ENCODE results near the gene E4F1. TPM values are rescaled to one million over a fixed set of nuclear protein-coding genes. Genes with fewer than 3 reads are reported as not detected.

E4F1 gene
- total RNA-seq, 6 donors from 2014 or later: 24.9 to 153 (median 32.9) TPM

DNA sequence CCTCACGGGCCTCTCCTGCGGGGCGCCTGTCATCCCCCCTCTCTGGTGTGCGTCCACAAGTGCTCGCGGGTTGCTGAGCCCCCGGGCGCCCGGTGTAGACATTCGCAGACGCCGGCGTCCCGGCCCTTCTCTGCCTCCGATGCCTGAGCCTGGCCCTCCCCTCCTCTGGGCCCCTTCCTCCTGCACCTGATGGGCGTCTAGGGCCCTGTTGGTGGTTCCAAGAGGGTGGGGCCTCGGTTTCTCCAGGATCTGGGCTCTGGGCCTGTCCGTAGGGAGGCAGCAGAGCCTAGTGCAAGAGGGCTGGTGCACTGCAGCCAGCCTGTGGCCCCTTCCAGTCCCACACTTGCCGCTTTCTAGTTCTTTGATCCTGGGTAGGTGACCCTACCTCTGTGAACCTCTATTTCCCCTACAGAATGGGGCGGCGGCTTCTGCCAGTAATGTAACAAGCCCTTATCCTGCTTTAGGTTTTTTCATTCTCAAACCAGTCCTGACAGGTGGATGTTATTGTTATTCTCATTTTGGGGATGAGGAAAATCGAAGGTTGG is 623 bp downstream of the E4F1 start:
- peak overlapping the region; percentile 33 to 100 (median 80) for H3K4me3 ChIP-seq
- peak in 1 of 2 donors; percentile 77 for DNase-seq
- WGBS, 2 donors: 9 to 15% methylated on average over 8 to 18 of the region's 22 CpGs

DNA sequence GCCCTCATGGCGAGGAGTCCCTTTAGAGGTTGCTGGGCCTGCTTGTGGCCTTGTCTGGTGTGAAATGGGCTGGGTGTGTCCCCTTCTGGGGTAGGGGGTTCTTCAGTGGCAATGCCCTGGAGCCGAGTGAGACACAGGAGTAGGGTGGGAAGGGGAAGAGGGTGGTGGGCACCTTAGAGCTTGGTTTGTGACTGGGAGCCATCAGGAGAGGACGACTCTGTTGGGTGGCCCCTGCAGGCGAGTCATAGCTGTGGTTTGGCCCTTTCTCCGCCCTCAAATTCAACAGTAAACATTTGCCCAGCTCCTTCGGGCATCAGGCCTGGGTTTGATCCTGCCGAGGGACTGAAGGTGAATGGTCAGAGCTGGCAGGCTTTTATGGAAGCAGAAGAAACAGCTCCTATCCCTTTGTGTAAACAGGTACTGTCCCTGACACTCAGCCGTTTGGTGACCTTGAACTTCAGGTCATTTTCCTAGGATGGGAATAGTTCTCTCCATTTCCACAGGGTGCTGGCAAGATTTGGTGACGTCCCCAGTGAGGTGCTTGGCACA is 2.9 kb downstream of the E4F1 start:
- TF ChIP-seq EP300 (IDR thresholded peaks at IDR 0.05): no peak
- TF ChIP-seq POLR2AphosphoS5 (IDR thresholded peaks at IDR 0.05): no peak
- no peak for TF ChIP-seq POLR2A (IDR thresholded peaks at IDR 0.05)
- TF ChIP-seq, protein P1, sequence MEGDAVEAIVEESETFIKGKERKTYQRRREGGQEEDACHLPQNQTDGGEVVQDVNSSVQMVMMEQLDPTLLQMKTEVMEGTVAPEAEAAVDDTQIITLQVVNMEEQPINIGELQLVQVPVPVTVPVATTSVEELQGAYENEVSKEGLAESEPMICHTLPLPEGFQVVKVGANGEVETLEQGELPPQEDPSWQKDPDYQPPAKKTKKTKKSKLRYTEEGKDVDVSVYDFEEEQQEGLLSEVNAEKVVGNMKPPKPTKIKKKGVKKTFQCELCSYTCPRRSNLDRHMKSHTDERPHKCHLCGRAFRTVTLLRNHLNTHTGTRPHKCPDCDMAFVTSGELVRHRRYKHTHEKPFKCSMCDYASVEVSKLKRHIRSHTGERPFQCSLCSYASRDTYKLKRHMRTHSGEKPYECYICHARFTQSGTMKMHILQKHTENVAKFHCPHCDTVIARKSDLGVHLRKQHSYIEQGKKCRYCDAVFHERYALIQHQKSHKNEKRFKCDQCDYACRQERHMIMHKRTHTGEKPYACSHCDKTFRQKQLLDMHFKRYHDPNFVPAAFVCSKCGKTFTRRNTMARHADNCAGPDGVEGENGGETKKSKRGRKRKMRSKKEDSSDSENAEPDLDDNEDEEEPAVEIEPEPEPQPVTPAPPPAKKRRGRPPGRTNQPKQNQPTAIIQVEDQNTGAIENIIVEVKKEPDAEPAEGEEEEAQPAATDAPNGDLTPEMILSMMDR (IDR thresholded peaks at IDR 0.05): no peak
- H3K9me3 ChIP-seq: no peaks in the 10 kb centered on the region
- H3K4me1 ChIP-seq: peaks cover 18 to 38% (median 21%) of the 10 kb centered on the region in 4 donors
- no peaks in the 10 kb centered on the region for H3K27me3 ChIP-seq
- H3K27ac ChIP-seq: no peak overlapping the region
- ATAC-seq (ENCODE audit: low FRiP score in 2 of 2) (no peak), DNase-seq (no peak)
- peaks cover 15 to 42% (median 31%) of the 10 kb centered on the region in 4 donors for H3K36me3 ChIP-seq
- WGBS, 2 donors: 59 to 69% methylated on average over 3 to 9 of the region's 9 CpGs
- H3K4me3 ChIP-seq: no peak overlapping the region

More for the DNA sequence above, 623 bp downstream of the E4F1 start:
- TF ChIP-seq POLR2A (IDR thresholded peaks at IDR 0.05): no peak
- TF ChIP-seq EP300 (IDR thresholded peaks at IDR 0.05): no peak
- no peak for TF ChIP-seq POLR2AphosphoS5 (IDR thresholded peaks at IDR 0.05)
- TF ChIP-seq, protein P1 (IDR thresholded peaks at IDR 0.05): peak in 1 of 6 experiments; percentile 29
- no peaks in the 10 kb centered on the region for H3K27me3 ChIP-seq
- peaks cover 4 to 19% (median 9%) of the 10 kb centered on the region in 4 donors for H3K36me3 ChIP-seq
- H3K27ac ChIP-seq: peak overlapping the region; percentile 75 to 96 (median 90)
- no peaks in the 10 kb centered on the region for H3K9me3 ChIP-seq
- peaks cover 18 to 38% (median 21%) of the 10 kb centered on the region in 4 donors for H3K4me1 ChIP-seq
- ATAC-seq (ENCODE audit: low FRiP score in 2 of 2): peak; percentile 32 to 64

DNA sequence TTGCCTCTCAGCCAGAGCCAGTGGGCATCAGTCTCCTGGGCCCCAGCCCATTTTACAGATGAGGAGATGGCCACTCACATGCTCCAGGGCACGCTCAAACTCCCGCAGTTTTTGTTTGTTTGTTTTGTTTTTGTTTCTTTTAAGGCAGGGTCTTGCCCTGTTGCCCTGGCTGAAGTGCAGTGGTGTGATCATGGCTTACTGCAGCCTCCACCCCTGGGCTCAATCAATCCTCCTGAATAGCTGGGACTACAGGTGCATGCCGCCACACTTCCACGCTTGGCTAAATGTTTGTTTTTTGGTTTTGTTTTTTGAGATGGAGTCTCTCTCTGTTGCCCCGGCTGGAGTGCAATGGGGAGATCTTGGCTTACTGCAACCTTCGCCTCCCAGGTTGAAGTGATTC is 3.5 kb downstream of the E4F1 start:
- ATAC-seq (ENCODE audit: low FRiP score in 2 of 2) (no peak), DNase-seq (no peak)
- 91 to 96% methylated on average over 6 of the region's 6 CpGs for WGBS, 2 donors
- Histone ChIP-seq H3K36me3 (peaks cover 20 to 48% (median 37%) of the 10 kb centered on the region in 4 donors), H3K9me3 (no peaks in the 10 kb centered on the region), H3K4me3 (no peak overlapping the region), H3K4me1 (peaks cover 18 to 38% (median 21%) of the 10 kb centered on the region in 4 donors), H3K27me3 (no peaks in the 10 kb centered on the region), H3K27ac (no peak overlapping the region)
- TF ChIP-seq EP300 (IDR thresholded peaks at IDR 0.05) (no peak), POLR2A (IDR thresholded peaks at IDR 0.05) (no peak), POLR2AphosphoS5 (IDR thresholded peaks at IDR 0.05) (no peak)
- TF ChIP-seq, protein P1 (IDR thresholded peaks at IDR 0.05): no peak

DNA sequence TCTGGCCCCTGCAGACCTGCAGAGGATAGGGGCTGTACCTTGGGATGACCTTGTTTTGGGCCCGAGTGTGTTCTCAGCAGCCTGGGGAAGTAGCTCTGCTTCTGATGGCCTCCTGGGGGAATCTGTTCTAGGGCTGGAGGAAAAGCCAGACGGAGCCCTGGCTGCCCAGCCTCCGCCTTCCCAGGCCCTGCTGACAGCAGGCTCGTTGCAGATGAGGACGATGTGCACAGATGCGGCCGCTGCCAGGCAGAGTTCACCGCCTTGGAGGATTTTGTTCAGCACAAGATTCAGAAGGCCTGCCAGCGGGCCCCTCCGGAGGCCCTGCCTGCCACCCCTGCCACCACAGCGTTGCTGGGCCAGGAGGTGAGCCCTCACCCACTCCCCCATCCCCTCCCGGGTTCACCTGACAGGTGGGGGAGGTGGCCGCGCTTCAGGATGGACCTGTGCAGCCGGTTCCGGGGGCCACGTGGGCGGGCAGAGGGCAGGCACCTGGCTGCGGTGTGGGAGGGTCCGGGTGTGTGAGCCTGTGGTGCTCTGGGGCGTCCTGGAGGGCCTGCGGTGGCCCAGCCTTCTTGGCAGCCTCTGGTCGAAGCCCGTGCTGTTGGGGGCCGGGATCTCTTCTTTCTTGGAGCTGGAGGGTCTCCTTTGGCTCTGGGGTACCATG is 4.9 kb downstream of the E4F1 start:
- H3K4me1 ChIP-seq: peaks cover 14 to 31% (median 21%) of the 10 kb centered on the region in 4 donors
- TF ChIP-seq, protein P1 (IDR thresholded peaks at IDR 0.05): no peak
- TF ChIP-seq EP300 (IDR thresholded peaks at IDR 0.05) (no peak), POLR2AphosphoS5 (IDR thresholded peaks at IDR 0.05) (no peak), POLR2A (IDR thresholded peaks at IDR 0.05) (no peak)
- H3K27ac ChIP-seq: no peak overlapping the region
- H3K36me3 ChIP-seq: peaks cover 31 to 62% (median 50%) of the 10 kb centered on the region in 4 donors
- 93% methylated on average over 22 of the region's 25 CpGs; no CpG with 5 or more reads in 1 of the 2 donors for WGBS, 2 donors
- ATAC-seq (ENCODE audit: low FRiP score in 2 of 2) (no peak), DNase-seq (peak in 1 of 2 donors; percentile 79)
- no peaks in the 10 kb centered on the region for H3K9me3 ChIP-seq
- no peaks in the 10 kb centered on the region for H3K27me3 ChIP-seq
- no peak overlapping the region for H3K4me3 ChIP-seq
